PC-3 (cell line): Measurements from ENCODE around the gene SMPX. TPM values are rescaled to one million over a fixed set of nuclear protein-coding genes. Genes with fewer than 3 reads are reported as not detected.

Experiments used
- ATAC-seq: fragments of 200-7000 bp; cut with Tn5 transposase; 2 replicates; pipeline ENCODE4 v1.9.1; 2020; ENCODE audit warnings: mild to moderate bottlenecking, moderate library complexity
- BruUV-seq: library from RNA; stranded (reverse); fragments of 400-500 nt; replicated peaks from 2 replicates; lab custom pipeline; 2021; lab: Mats Ljungman, UMichigan
- CTCF ChIA-PET: fragments of 300-600 bp; sonication (Branson Sonifier 250); formaldehyde crosslinking; loops from one replicate; lab custom pipeline; 2022; ENCODE audit warnings: antibody characterized with exemption; lab: Charles Lee
- POLR2A ChIA-PET: fragments of 300-600 bp; sonication (Branson Sonifier 250); formaldehyde crosslinking; loops from one replicate; lab custom pipeline; 2022; ENCODE audit warnings: antibody characterized with exemption; ENCODE audit not compliant: unreplicated experiment; lab: Charles Lee
- DNase-seq: peaks from one replicate; pipeline ENCODE4 v3.0.0-alpha.2; 2015
- H2AFZ ChIP-seq: fragments of 300-600 bp; sonication (generic); 2 replicates; pipeline ENCODE4 v1.6.0; 2016; ENCODE audit warnings: antibody characterized with exemption, low read length
- H3F3A ChIP-seq: fragments of 300-600 bp; sonication (generic); one replicate; pipeline ENCODE4 v1.6.0; 2017; ENCODE audit warnings: antibody characterized with exemption, low read length, control low read depth, mild to moderate bottlenecking; ENCODE audit not compliant: unreplicated experiment
- H3K27ac ChIP-seq: fragments of 300-600 bp; sonication (generic); 2 replicates; pipeline ENCODE4 v1.5.1; 2016; ENCODE audit warnings: mild to moderate bottlenecking, low read length
- H3K27me3 ChIP-seq: fragments of 300-600 bp; sonication (generic); 2 replicates; pipeline ENCODE4 v1.6.1; 2016; ENCODE audit warnings: low read length, mixed read lengths
- H3K36me3 ChIP-seq: fragments of 300-600 bp; sonication (generic); 2 replicates; pipeline ENCODE4 v1.6.1; 2016; ENCODE audit warnings: low read depth, mixed run types, low read length, mixed read lengths
- H3K4me1 ChIP-seq: fragments of 300-600 bp; sonication (generic); 2 replicates; pipeline ENCODE4 v1.5.1; 2016; ENCODE audit warnings: low read length; ENCODE audit not compliant: insufficient read depth
- H3K4me2 ChIP-seq: fragments of 300-600 bp; sonication (generic); 2 replicates; pipeline ENCODE4 v1.6.0; 2016; ENCODE audit warnings: low read length
- H3K4me3 ChIP-seq: fragments of 300-600 bp; sonication (generic); 2 replicates; pipeline ENCODE4 v1.5.1; 2016; ENCODE audit warnings: mild to moderate bottlenecking, low read length, mixed read lengths
- H3K79me2 ChIP-seq: fragments of 300-600 bp; sonication (generic); 2 replicates; pipeline ENCODE4 v1.6.1; 2017; ENCODE audit warnings: low read length, mixed read lengths
- H3K9ac ChIP-seq: fragments of 300-600 bp; sonication (generic); 2 replicates; pipeline ENCODE4 v1.6.0; 2016; ENCODE audit warnings: mild to moderate bottlenecking, low read length
- H3K9me2 ChIP-seq: fragments of 300-600 bp; sonication (generic); replicated peaks from 2 replicates; pipeline ENCODE4 v1.6.1; 2016; ENCODE audit warnings: mixed run types, low read length, mixed read lengths
- H3K9me3 ChIP-seq: fragments of 300-600 bp; sonication (generic); 2 replicates; pipeline ENCODE4 v1.6.1; 2016; ENCODE audit warnings: low read length, mixed read lengths
- H4K20me1 ChIP-seq: fragments of 300-600 bp; sonication (generic); 2 replicates; pipeline ENCODE4 v1.6.1; 2016; ENCODE audit warnings: low read length, mixed read lengths
- EZH2 ChIP-seq: fragments of 300-600 bp; sonication (generic); IDR thresholded peaks from one replicate; pipeline ENCODE4 v1.6.1; 2017; ENCODE audit warnings: antibody characterized with exemption, mild to moderate bottlenecking, low read length; ENCODE audit not compliant: unreplicated experiment
- EZH2phosphoT487 ChIP-seq: fragments of 300-600 bp; sonication (generic); IDR thresholded peaks from 2 replicates; pipeline ENCODE4 v1.6.1; 2018; ENCODE audit warnings: mild to moderate bottlenecking, antibody characterized with exemption, low read length, borderline replicate concordance
- intact Hi-C: fragments of 100-400 bp; cut with micrococcal nuclease; formaldehyde crosslinking; loops from 2 replicates; pipeline ENCODE4 v1.9.0; 2023
- total RNA-seq: library from RNA; depleted of rRNA; stranded (reverse); fragments of >200 nt; gene quantifications from 2 replicates; pipeline ENCODE4 v1.2.3, GENCODE V29; 2014
- TF ChIP-seq, protein P1 (sequence below): fragments of 300-600 bp; sonication (generic); conservative IDR thresholded peaks from 2 replicates; pipeline ENCODE4 v1.5.1; 2017; ENCODE audit warnings: antibody characterized with exemption, low read depth, mild to moderate bottlenecking, low read length

SMPX gene
- total RNA-seq, 1 experiment from 2014 or later, result not detected

DNA sequence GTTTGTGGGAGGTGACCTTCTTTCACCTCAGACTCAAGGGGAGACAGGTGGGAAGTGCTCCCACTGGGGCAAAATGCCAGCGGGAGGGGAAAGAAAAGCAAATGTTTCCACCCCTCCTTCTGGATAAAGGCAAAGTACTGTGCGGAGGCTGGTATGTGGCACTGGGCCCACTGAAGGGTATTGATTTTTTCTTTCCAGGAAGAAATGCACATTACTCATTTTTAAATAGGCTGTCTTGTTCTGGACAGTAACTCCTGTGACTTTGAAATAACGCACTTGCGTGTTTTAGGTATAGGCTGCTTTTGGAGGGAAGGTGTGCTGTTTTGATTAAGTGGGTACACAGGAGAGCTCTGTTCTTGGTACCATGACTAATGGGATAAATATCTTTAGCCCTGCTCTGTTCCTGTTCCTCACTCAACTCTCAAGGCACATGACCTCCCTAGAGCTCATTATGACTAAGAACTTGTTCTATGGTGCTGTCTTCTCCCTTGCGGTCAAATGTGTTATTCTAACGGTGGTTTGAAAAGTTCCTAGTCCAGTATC, 40.8 kb upstream of the SMPX start:
- Histone ChIP-seq H3K27ac (peak overlapping the region; percentile 58), H3K4me2 (peak overlapping the region; percentile 57), H3K9ac (no peak overlapping the region), H3K4me1 (peaks cover 34% of the 10 kb centered on the region), H3K9me3 (no peaks in the 10 kb centered on the region), H3K27me3 (no peaks in the 10 kb centered on the region), H3K4me3 (no peak overlapping the region), H4K20me1 (no peaks in the 10 kb centered on the region), H3K79me2 (no peaks in the 10 kb centered on the region), H2AFZ (no peak overlapping the region), H3K9me2 (no peaks in the 10 kb centered on the region), H3K36me3 (no peaks in the 10 kb centered on the region), H3F3A (no peaks in the 10 kb centered on the region)
- peak; percentile 85 for ATAC-seq
- POLR2A ChIA-PET, result interaction anchor here (0.6 kb wide), 1 partner anchor 160 kb away, joined by 4 read pairs; no protein-coding TSS in a partner anchor
- intact Hi-C loops, result no loop called here
- TF ChIP-seq EZH2, result no peak
- no peak for TF ChIP-seq EZH2phosphoT487
- TF ChIP-seq, protein P1, sequence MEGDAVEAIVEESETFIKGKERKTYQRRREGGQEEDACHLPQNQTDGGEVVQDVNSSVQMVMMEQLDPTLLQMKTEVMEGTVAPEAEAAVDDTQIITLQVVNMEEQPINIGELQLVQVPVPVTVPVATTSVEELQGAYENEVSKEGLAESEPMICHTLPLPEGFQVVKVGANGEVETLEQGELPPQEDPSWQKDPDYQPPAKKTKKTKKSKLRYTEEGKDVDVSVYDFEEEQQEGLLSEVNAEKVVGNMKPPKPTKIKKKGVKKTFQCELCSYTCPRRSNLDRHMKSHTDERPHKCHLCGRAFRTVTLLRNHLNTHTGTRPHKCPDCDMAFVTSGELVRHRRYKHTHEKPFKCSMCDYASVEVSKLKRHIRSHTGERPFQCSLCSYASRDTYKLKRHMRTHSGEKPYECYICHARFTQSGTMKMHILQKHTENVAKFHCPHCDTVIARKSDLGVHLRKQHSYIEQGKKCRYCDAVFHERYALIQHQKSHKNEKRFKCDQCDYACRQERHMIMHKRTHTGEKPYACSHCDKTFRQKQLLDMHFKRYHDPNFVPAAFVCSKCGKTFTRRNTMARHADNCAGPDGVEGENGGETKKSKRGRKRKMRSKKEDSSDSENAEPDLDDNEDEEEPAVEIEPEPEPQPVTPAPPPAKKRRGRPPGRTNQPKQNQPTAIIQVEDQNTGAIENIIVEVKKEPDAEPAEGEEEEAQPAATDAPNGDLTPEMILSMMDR, result no peak
- no TSS peak for BruUV-seq
- CTCF ChIA-PET, result interaction anchor here (0.7 kb wide), 1 partner anchor 173 kb away, joined by 3 read pairs; no protein-coding TSS in a partner anchor
- peak; percentile 85 for DNase-seq

DNA sequence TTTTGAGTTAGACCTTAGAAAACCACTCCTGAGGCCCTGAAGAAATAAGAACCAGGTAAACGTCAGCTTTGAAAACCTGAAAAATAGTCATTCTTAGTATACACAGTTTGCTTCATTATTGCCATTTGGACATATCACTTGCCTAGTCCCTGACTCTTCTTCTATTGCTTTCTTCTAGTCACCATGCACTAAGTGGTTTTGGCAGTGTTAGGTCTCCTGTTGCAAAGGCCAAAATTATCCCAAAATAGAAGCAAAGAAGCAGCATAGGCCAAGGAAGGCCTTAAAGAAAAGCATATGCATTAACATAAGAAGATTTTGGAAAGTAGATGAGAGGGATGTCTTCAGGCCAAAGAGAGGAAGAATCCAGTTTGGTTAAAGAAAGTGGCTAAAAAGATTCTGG, 24.1 kb upstream of the SMPX start:
- Histone ChIP-seq H3K79me2 (no peaks in the 10 kb centered on the region), H3K27ac (no peak overlapping the region), H3K4me3 (no peak overlapping the region), H2AFZ (no peak overlapping the region), H3K4me2 (no peak overlapping the region), H3K9ac (no peak overlapping the region), H3K9me3 (no peaks in the 10 kb centered on the region), H3K36me3 (no peaks in the 10 kb centered on the region), H3K9me2 (no peaks in the 10 kb centered on the region), H3F3A (no peaks in the 10 kb centered on the region), H3K27me3 (no peaks in the 10 kb centered on the region), H3K4me1 (no peaks in the 10 kb centered on the region), H4K20me1 (no peaks in the 10 kb centered on the region)
- no peak for ATAC-seq
- TF ChIP-seq EZH2 (no peak), EZH2phosphoT487 (no peak)
- TF ChIP-seq, protein P1, result no peak
- intact Hi-C loops, result no loop called here
- no TSS peak for BruUV-seq
- CTCF ChIA-PET, result no interaction called here
- POLR2A ChIA-PET, result no interaction called here
- DNase-seq, result no peak

DNA sequence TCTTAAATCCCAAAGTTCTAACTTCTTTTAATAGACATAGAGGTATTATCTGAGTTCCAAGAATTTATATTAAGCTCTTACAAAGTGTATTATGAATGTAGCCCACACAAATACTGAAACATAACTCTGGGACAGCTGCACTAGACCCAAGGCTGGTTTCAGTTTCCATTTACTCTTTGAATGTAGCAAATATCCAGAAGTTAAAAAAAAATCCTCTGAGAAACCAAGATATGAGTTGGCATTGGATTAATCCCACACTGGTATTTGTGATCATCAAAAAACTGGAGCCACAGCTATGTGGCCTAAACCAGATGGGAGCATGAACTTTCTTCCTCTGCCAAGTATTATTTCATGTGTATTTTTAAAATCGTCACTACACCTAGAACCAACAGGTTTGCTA, 23.6 kb upstream of the SMPX start:
- DNase-seq (no peak), ATAC-seq (no peak)
- H3K4me1 ChIP-seq, result no peaks in the 10 kb centered on the region
- H3K4me2 ChIP-seq, result no peak overlapping the region
- POLR2A ChIA-PET, result interaction anchor here (0.7 kb wide), 1 partner anchor 28 kb away, joined by 6 read pairs; no protein-coding TSS in a partner anchor
- H4K20me1 ChIP-seq, result no peaks in the 10 kb centered on the region
- CTCF ChIA-PET, result no interaction called here
- H3F3A ChIP-seq, result no peaks in the 10 kb centered on the region
- no TSS peak for BruUV-seq
- H3K27ac ChIP-seq, result no peak overlapping the region
- H2AFZ ChIP-seq, result no peak overlapping the region
- H3K9me3 ChIP-seq, result no peaks in the 10 kb centered on the region
- TF ChIP-seq, protein P1, result no peak
- no peaks in the 10 kb centered on the region for H3K79me2 ChIP-seq
- H3K9me2 ChIP-seq, result no peaks in the 10 kb centered on the region
- H3K36me3 ChIP-seq, result no peaks in the 10 kb centered on the region
- H3K9ac ChIP-seq, result no peak overlapping the region
- intact Hi-C loops, result no loop called here
- H3K4me3 ChIP-seq, result no peak overlapping the region
- H3K27me3 ChIP-seq, result no peaks in the 10 kb centered on the region
